CD4-positive, alpha-beta memory T cell (primary cell): ENCODE data around the gene CACNA1D. TPM values are rescaled to one million over a fixed set of nuclear protein-coding genes. Genes with fewer than 3 reads are reported as not detected.

Experiments
- CTCF ChIA-PET: fragments of 350-600 bp; sonication (Branson Sonifier 250); formaldehyde crosslinking; loops from one replicate; lab custom pipeline; 2021; ENCODE audit warnings: inconsistent platforms; ENCODE audit not compliant: partially characterized antibody; lab: Charles Lee
- POLR2A ChIA-PET: fragments of 350-600 bp; sonication (Branson Sonifier 250); formaldehyde crosslinking; loops from one replicate; lab custom pipeline; 2021; ENCODE audit not compliant: partially characterized antibody; lab: Charles Lee
- DNase-seq, 5 donors: peaks; one replicate each; pipeline versions ENCODE4 v3.0.0 to v3.0.0-alpha.2; 2020 to 2022; ENCODE audit warnings: mixed read lengths in 1 of 5
- H3K27ac ChIP-seq: one replicate; pipeline ENCODE4 v1.7.0; 2013; ENCODE audit warnings: low read depth, low read length
- H3K27me3 ChIP-seq: 2 replicates; pipeline ENCODE4 v1.7.0; 2013; ENCODE audit warnings: mild to moderate bottlenecking, low read length, moderate library complexity; ENCODE audit not compliant: insufficient read depth
- H3K36me3 ChIP-seq: 2 replicates; pipeline ENCODE4 v1.7.0; 2013; ENCODE audit warnings: mild to moderate bottlenecking, low read length, moderate library complexity; ENCODE audit not compliant: insufficient read depth
- H3K4me1 ChIP-seq: 2 replicates; pipeline ENCODE4 v1.7.0; 2013; ENCODE audit warnings: mild to moderate bottlenecking, low read length, moderate library complexity; ENCODE audit not compliant: insufficient read depth
- H3K4me3 ChIP-seq, 2 donors: one replicate each; pipeline ENCODE4 v1.7.0; 2013; ENCODE audit warnings: low read length in 2 of 2, mild to moderate bottlenecking in 1 of 2
- H3K9me3 ChIP-seq, 2 donors: one replicate each; pipeline ENCODE4 v1.7.0; 2013; ENCODE audit warnings: low read length in 2 of 2, control low read depth in 1 of 2; ENCODE audit not compliant: control insufficient read depth in 1 of 2
- H3K27ac Mint-ChIP-seq, 7 donors: one replicate each; pipeline ENCODE4 v1.8.0; 2020 to 2021; ENCODE audit warnings: mixed read lengths in 7 of 7, mild to moderate bottlenecking in 6 of 7, inconsistent platforms in 3 of 7, moderate library complexity in 3 of 7
- H3K27me3 Mint-ChIP-seq, 2 donors: one replicate each; pipeline ENCODE4 v1.8.0; 2020 to 2021; ENCODE audit warnings: mixed read lengths in 2 of 2
- H3K36me3 Mint-ChIP-seq, 2 donors: one replicate each; pipeline ENCODE4 v1.8.0; 2020 to 2021; ENCODE audit warnings: mixed read lengths in 2 of 2, inconsistent platforms in 1 of 2, mild to moderate bottlenecking in 1 of 2
- H3K4me1 Mint-ChIP-seq, 4 donors: one replicate each; pipeline ENCODE4 v1.8.0; 2020 to 2021; ENCODE audit warnings: mixed read lengths in 4 of 4, mild to moderate bottlenecking in 1 of 4
- H3K4me3 Mint-ChIP-seq, 8 donors: one replicate each; pipeline ENCODE4 v1.8.0; 2020 to 2021; ENCODE audit warnings: mixed read lengths in 8 of 8, mild to moderate bottlenecking in 7 of 8, moderate library complexity in 6 of 8, inconsistent platforms in 3 of 8
- H3K9me3 Mint-ChIP-seq, 8 donors: one replicate each; pipeline ENCODE4 v1.8.0; 2020 to 2021; ENCODE audit warnings: mixed read lengths in 8 of 8, mild to moderate bottlenecking in 5 of 8, inconsistent platforms in 3 of 8, moderate library complexity in 1 of 8
- intact Hi-C: fragments of 100-400 bp; cut with micrococcal nuclease; formaldehyde crosslinking; loops from one replicate; pipeline ENCODE4 v1.15.1; 2023
- polyA plus RNA-seq, 2 donors: library from polyadenylated mRNA; unstranded; fragments of 300-500 nt; fragmentation: Illumina TruSeq; gene quantifications; one replicate each; pipeline ENCODE4 v1.2.3, GENCODE V29; 2021
- total RNA-seq, 2 experiments: library from RNA; stranded (reverse); gene quantifications; one replicate each; pipeline ENCODE4 v1.2.3, GENCODE V29; 2021

CACNA1D gene
- total and polyA plus RNA-seq, 4 experiments from 2014 or later, result 0.06 TPM; not detected in 3

DNA sequence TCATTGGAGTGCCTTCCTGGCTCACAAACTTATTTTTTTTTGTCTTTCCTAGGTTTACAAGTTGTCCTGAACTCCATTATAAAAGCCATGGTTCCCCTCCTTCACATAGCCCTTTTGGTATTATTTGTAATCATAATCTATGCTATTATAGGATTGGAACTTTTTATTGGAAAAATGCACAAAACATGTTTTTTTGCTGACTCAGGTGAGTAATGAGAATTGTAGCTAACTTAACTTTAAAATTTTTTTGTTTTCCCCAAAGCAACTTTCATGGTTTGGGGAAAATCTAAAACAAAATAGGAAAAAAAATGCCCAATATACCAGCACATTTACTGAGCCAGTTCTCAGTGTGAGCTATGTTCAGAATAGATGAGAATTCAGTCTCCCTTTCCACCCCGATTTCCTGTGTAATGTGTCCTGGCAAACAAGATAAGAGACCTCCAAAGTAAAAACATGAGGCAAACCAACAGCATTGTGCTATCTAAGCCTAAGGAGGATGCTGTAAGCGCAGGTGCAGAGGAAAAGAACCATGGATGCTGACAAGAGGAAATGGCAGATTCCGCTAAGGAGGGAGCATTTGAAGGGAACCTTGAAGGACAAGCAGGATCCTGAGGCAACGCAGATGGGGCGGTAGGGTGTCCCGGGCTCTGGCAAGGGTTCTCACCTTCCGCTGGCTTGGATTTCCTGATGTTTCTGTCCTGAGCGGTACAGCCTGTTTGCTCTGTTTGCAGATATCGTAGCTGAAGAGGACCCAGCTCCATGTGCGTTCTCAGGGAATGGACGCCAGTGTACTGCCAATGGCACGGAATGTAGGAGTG is 171.4 kb downstream of the CACNA1D start:
- Histone ChIP-seq H3K27ac (no peak overlapping the region), H3K36me3 (no peaks in the 10 kb centered on the region), H3K4me1 (no peaks in the 10 kb centered on the region), H3K27me3 (peaks cover 3% of the 10 kb centered on the region), H3K9me3 (no peaks in the 10 kb centered on the region), H3K4me3 (no peak overlapping the region)
- Mint-ChIP-seq H3K4me3 (no peak overlapping the region), H3K27me3 (peaks cover 12 to 28% of the 10 kb centered on the region in 2 donors), H3K27ac (no peak overlapping the region), H3K4me1 (no peaks in the 10 kb centered on the region), H3K36me3 (peaks cover 3 to 12% of the 10 kb centered on the region in 2 donors), H3K9me3 (peaks cover 0 to 34% (median 28%) of the 10 kb centered on the region in 8 donors)
- no peak for DNase-seq
- intact Hi-C loops, result no loop called here
- ChIA-PET CTCF (no interaction called here), POLR2A (no interaction called here)

DNA sequence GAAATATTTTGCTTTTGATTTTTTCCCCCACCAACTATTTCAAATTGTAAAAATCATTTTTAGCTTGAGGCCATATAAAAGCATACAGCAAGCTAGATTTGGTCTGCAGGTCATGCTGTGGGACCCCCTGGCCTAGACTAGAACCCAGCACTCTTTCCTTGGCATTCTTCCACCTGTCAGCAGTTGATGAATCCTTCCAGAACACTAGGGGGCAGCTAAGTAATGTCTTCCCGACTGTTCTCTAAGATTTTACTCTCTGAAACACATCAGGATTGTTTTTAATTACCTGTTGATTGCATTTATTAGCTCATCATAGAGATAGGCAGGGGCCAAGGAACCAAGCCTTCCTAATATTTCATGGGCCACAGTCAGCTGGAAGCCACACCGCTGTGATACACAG is 174.5 kb downstream of the CACNA1D start:
- H3K27ac ChIP-seq, result no peak overlapping the region

GRCh38 chr3:53670721-53671120 is 176.3 kb downstream of the CACNA1D start:
- Histone ChIP-seq H3K27me3 (peaks cover 3% of the 10 kb centered on the region), H3K36me3 (no peaks in the 10 kb centered on the region), H3K27ac (no peak overlapping the region), H3K4me1 (no peaks in the 10 kb centered on the region), H3K9me3 (no peaks in the 10 kb centered on the region), H3K4me3 (no peak overlapping the region)
- H3K4me1 Mint-ChIP-seq, result no peaks in the 10 kb centered on the region
- POLR2A ChIA-PET, result no interaction called here
- no peak for DNase-seq
- H3K36me3 Mint-ChIP-seq, result no peaks in the 10 kb centered on the region
- H3K27me3 Mint-ChIP-seq, result peaks cover 16 to 31% of the 10 kb centered on the region in 2 donors
- H3K9me3 Mint-ChIP-seq, result no peaks in the 10 kb centered on the region
- CTCF ChIA-PET, result interaction anchor here (2.3 kb wide), 1 partner anchor 9 kb away, joined by 6 read pairs; no protein-coding TSS in a partner anchor
- no peak overlapping the region for H3K27ac Mint-ChIP-seq
- intact Hi-C loops, result no loop called here
- H3K4me3 Mint-ChIP-seq, result no peak overlapping the region

More for the DNA sequence above, 174.5 kb downstream of the CACNA1D start:
- Mint-ChIP-seq H3K27ac (no peak overlapping the region), H3K9me3 (peaks cover 0 to 9% (median 5%) of the 10 kb centered on the region in 8 donors), H3K27me3 (peaks cover 16 to 26% of the 10 kb centered on the region in 2 donors), H3K4me3 (no peak overlapping the region), H3K36me3 (peaks cover 0 to 2% of the 10 kb centered on the region in 2 donors), H3K4me1 (no peaks in the 10 kb centered on the region)
- H3K4me3 ChIP-seq, result no peak overlapping the region
- H3K27me3 ChIP-seq, result peaks cover 3% of the 10 kb centered on the region
- H3K9me3 ChIP-seq, result no peaks in the 10 kb centered on the region
- DNase-seq, result no peak
- H3K4me1 ChIP-seq, result no peaks in the 10 kb centered on the region
- intact Hi-C loops, result no loop called here
- ChIA-PET POLR2A (no interaction called here), CTCF (interaction anchor here (0.8 to 2.3 kb wide), 2 partner anchors 11 to 40 kb away, joined by 3 to 6 read pairs; no protein-coding TSS in a partner anchor)
- no peaks in the 10 kb centered on the region for H3K36me3 ChIP-seq

DNA sequence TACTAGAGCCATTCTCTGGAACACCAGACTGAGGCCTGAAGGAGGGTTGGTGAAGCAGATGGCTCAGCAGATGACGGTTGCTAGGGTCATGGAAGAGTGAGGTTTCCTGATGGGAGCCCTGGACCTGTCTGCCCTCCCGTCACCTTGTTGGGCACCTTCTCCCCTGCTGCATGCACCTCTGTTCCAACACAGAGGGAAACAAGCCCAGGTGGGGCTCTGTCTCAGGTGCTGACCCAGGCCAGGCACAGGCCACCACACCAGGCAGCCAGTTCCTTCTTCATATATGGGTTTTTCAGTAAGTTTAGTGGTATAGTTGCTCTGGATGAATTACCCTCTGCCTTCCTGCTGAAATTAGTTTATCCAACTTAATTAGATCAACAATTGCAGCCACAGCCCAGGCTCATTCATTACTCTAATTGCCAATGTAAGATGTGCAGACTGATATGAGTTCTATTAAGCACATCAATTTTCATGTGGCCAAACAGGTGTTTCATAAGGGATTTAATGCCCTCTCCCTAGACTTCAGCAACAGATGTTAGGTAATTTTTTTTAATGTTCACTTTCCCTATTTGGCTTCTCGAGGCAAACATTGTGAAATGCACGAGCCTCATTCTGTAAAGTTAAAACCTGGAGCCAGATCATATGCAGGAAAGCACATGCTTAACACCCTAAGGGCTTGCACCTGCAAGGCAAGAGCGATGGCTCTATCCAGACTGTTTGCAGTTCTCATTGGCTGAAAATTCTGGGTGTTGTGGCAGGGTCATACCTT is 177.0 kb downstream of the CACNA1D start:
- DNase-seq, result no peak
- no peaks in the 10 kb centered on the region for H3K36me3 ChIP-seq
- H3K27ac ChIP-seq, result no peak overlapping the region
- no peak overlapping the region for H3K4me3 Mint-ChIP-seq
- intact Hi-C loops, result no loop called here
- H3K4me1 Mint-ChIP-seq, result no peaks in the 10 kb centered on the region
- no peaks in the 10 kb centered on the region for H3K36me3 Mint-ChIP-seq
- no peaks in the 10 kb centered on the region for H3K4me1 ChIP-seq
- H3K27me3 Mint-ChIP-seq, result peaks cover 16 to 30% of the 10 kb centered on the region in 2 donors
- ChIA-PET CTCF (interaction anchor here (1.0 to 2.3 kb wide), 2 partner anchors 8 to 39 kb away, joined by 3 to 6 read pairs; no protein-coding TSS in a partner anchor), POLR2A (no interaction called here)
- no peak overlapping the region for H3K27ac Mint-ChIP-seq
- H3K9me3 ChIP-seq, result no peaks in the 10 kb centered on the region
- H3K27me3 ChIP-seq, result peaks cover 3% of the 10 kb centered on the region
- no peak overlapping the region for H3K4me3 ChIP-seq
- no peaks in the 10 kb centered on the region for H3K9me3 Mint-ChIP-seq

GRCh38 chr3:53671961-53672299 is 177.5 kb downstream of the CACNA1D start:
- Histone ChIP-seq H3K9me3 (no peaks in the 10 kb centered on the region), H3K4me3 (no peak overlapping the region), H3K27me3 (peaks cover 3% of the 10 kb centered on the region), H3K36me3 (no peaks in the 10 kb centered on the region), H3K4me1 (no peaks in the 10 kb centered on the region), H3K27ac (no peak overlapping the region)
- H3K4me1 Mint-ChIP-seq, result no peaks in the 10 kb centered on the region
- ChIA-PET POLR2A (no interaction called here), CTCF (interaction anchor here (1.0 kb wide), 1 partner anchor 38 kb away, joined by 3 read pairs; no protein-coding TSS in a partner anchor)
- DNase-seq, result no peak
- H3K27me3 Mint-ChIP-seq, result peaks cover 15 to 33% of the 10 kb centered on the region in 2 donors
- H3K27ac Mint-ChIP-seq, result no peak overlapping the region
- no peak overlapping the region for H3K4me3 Mint-ChIP-seq
- H3K9me3 Mint-ChIP-seq, result no peaks in the 10 kb centered on the region
- no peaks in the 10 kb centered on the region for H3K36me3 Mint-ChIP-seq
- intact Hi-C loops, result no loop called here

DNA sequence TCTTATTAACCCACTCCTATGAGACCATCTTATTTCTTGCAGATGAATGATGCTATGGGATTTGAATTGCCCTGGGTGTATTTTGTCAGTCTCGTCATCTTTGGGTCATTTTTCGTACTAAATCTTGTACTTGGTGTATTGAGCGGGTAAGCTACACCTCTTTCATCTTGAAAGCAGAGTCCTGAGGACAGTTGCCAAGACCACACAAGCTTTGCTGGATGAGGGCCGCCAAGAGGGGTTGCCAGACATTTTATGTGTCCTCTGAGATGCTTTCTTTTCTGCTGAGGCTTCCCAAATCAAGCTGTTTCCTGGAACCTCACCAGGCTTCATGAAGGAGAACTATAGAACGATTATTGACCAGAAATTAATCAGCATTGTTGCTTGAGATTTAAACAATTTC is 178.6 kb downstream of the CACNA1D start:
- Histone ChIP-seq H3K4me1 (no peaks in the 10 kb centered on the region), H3K27ac (no peak overlapping the region), H3K4me3 (no peak overlapping the region), H3K9me3 (no peaks in the 10 kb centered on the region), H3K27me3 (peaks cover 3% of the 10 kb centered on the region), H3K36me3 (no peaks in the 10 kb centered on the region)
- POLR2A ChIA-PET, result no interaction called here
- Mint-ChIP-seq H3K9me3 (no peaks in the 10 kb centered on the region), H3K4me1 (no peaks in the 10 kb centered on the region), H3K4me3 (no peak overlapping the region), H3K36me3 (no peaks in the 10 kb centered on the region), H3K27ac (no peak overlapping the region), H3K27me3 (peaks cover 14 to 30% of the 10 kb centered on the region in 2 donors)
- CTCF ChIA-PET, result no interaction called here
- intact Hi-C loops, result no loop called here
- no peak for DNase-seq

DNA sequence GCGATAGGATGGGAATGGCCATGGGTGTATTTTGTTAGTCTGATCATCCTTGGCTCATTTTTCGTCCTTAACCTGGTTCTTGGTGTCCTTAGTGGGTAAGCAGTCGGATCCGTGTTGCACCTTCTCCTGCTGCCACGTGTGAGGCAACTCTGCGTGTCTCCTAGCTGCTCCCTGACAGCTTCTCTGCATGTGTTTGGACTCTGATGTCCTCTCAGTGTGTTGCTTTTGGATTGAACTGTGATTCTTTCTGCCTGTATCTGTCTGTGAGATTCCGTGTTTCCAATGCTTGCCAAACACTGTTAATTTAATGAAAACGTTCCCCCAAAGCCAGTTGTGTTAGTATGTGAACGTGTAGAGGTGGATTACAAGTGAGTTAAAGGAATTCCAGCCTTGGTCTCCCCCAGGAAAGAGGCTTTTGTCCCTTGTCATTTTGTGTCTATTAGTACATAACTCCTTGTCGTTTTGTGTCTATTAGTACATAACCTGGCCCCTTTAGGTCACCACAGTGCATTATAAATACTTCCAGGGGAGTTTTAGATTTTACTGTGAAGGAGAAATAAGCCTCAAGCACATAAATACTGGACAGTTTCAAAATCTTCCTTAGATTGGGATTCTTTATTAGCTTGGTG is 179.4 kb downstream of the CACNA1D start:
- ChIA-PET CTCF (no interaction called here), POLR2A (no interaction called here)
- intact Hi-C loops, result no loop called here
- Histone ChIP-seq H3K36me3 (no peaks in the 10 kb centered on the region), H3K9me3 (no peaks in the 10 kb centered on the region), H3K27me3 (peaks cover 2% of the 10 kb centered on the region), H3K4me1 (no peaks in the 10 kb centered on the region), H3K4me3 (no peak overlapping the region), H3K27ac (no peak overlapping the region)
- Mint-ChIP-seq H3K36me3 (no peaks in the 10 kb centered on the region), H3K27me3 (peaks cover 12 to 25% of the 10 kb centered on the region in 2 donors), H3K4me1 (no peaks in the 10 kb centered on the region), H3K27ac (no peak overlapping the region), H3K4me3 (no peak overlapping the region), H3K9me3 (no peaks in the 10 kb centered on the region)
- DNase-seq, result no peak
